ENCODE results near the gene PPFIA3. TPM values are rescaled to one million over a fixed set of nuclear protein-coding genes. Genes with fewer than 3 reads are reported as not detected.
A peak's percentile ranks its signal among the peaks of the same experiment; 100 is the strongest.

The PPFIA3 gene
- total RNA-seq, 1 experiment from 2014 or later, result 19.1 TPM

DNA sequence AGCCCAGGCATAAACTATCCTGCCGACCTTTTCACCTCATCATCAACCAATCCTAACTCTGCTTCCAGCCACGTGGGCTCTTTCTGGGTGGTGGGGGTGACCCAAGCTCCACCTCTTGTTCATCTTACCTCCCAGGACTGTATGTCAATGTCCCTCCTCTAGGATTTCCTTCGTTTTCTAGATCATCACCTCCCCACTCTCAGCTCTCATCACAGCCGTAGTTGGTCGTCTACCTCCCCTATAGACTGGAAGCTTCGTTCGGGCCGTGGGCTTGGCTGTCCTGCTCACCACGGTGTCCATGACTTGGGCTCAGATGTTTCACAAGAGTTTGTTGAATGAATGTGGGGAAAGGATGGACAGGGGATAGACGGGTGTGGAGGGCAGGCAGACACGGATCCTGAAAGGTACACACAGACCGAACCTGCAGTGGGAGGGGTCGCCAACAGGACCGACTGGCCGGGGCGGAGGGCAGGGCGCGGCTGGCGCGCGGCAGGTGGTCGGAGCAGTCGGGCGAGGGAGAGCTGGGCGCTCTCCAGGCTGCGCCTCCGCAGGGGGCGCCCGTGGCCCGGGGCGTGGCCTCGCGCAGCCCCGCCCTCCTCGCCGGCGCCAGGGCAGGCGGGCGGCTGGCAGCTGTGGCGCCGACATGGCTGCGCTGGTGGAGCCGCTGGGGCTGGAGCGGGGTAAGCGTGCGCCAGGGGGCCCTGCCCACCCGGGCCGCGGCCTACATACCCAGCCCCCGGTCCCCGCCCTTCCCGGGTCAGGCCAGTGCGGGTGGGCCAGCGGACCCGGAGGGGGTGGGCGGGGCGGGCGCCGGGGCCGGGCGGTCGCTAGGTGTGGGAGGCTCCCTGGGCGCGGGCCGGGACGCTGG is 5.3 kb upstream of the PPFIA3 start, which contains the start of gene LIN7B:
Gene LIN7B, plus strand, starts transcription at position 609 of the 868 bp plus-strand sequence. Its CDS starts 35 bp downstream, at position 644.
- TF ChIP-seq, protein P1, sequence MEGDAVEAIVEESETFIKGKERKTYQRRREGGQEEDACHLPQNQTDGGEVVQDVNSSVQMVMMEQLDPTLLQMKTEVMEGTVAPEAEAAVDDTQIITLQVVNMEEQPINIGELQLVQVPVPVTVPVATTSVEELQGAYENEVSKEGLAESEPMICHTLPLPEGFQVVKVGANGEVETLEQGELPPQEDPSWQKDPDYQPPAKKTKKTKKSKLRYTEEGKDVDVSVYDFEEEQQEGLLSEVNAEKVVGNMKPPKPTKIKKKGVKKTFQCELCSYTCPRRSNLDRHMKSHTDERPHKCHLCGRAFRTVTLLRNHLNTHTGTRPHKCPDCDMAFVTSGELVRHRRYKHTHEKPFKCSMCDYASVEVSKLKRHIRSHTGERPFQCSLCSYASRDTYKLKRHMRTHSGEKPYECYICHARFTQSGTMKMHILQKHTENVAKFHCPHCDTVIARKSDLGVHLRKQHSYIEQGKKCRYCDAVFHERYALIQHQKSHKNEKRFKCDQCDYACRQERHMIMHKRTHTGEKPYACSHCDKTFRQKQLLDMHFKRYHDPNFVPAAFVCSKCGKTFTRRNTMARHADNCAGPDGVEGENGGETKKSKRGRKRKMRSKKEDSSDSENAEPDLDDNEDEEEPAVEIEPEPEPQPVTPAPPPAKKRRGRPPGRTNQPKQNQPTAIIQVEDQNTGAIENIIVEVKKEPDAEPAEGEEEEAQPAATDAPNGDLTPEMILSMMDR (conservative IDR thresholded peaks at IDR 0.05), result peak; percentile 35; the same call in 2 of the 3 replicates
- H3K27ac ChIP-seq (ENCODE audit: insufficient read length, low read depth, low read length), result no peak within 1 kb of the TSS

More for the DNA sequence above, 5.3 kb upstream of the PPFIA3 start, which contains the start of gene LIN7B:
- H4K91ac ChIP-seq (ENCODE audit: insufficient read length, low read depth, low read length), result no peak within 1 kb of the TSS
- no peaks in the 10 kb centered on the region for H3K79me2 ChIP-seq (ENCODE audit: insufficient read depth, low read length)
- DNase-seq, result peak; percentile 72
- H3K9me3 ChIP-seq (ENCODE audit: control insufficient read depth, low read depth, low read length), result no peaks in the 10 kb centered on the region
- peak within 1 kb of the TSS; percentile 62 for H3K4me2 ChIP-seq (ENCODE audit: insufficient read depth, insufficient read length, low read length)
- H3K9me3 Mint-ChIP-seq, result no peaks in the 10 kb centered on the region; a peak in 1 of 5 replicates
- H3K4me1 Mint-ChIP-seq, result peaks cover 18 to 25% of the 10 kb centered on the region in 2 experiments
- H3K23ac ChIP-seq (ENCODE audit: insufficient read length, low read depth, low read length), result no peak within 1 kb of the TSS
- no peak within 1 kb of the TSS for H4K8ac ChIP-seq (replicated peaks; ENCODE audit: insufficient read length, low read depth, low read length)
- H3K36me3 Mint-ChIP-seq (ENCODE audit: insufficient read depth in 1 of 3, low read depth in 3 of 3), result peaks cover 3 to 9% (median 5%) of the 10 kb centered on the region in 3 experiments; a peak in 6 of 7 replicates
- no peaks in the 10 kb centered on the region for H4K20me1 ChIP-seq (ENCODE audit: control insufficient read depth, insufficient read depth, insufficient read length)
- H2AK5ac ChIP-seq (ENCODE audit: insufficient read length, low read length), result no peak within 1 kb of the TSS
- H3K23me2 ChIP-seq (ENCODE audit: insufficient read length, low read depth, low read length, poor library complexity, severe bottlenecking), result no peaks in the 10 kb centered on the region
- no peak within 1 kb of the TSS for H4K5ac ChIP-seq (ENCODE audit: insufficient read length, low read depth, low read length)
- H3K4me3 Mint-ChIP-seq, result peak within 1 kb of the TSS; percentile 71 to 86
- no peak within 1 kb of the TSS for H3T11ph ChIP-seq (ENCODE audit: low read length)
- H3K27me3 Mint-ChIP-seq (ENCODE audit: low read depth), result peaks cover 8% of the 10 kb centered on the region
- peak within 1 kb of the TSS; percentile 10 to 53 (median 46); a peak in 5 of 7 replicates for H3K27ac Mint-ChIP-seq
- peaks cover 3% of the 10 kb centered on the region; the same call in 1 of the 2 replicates for H3K4me1 ChIP-seq (ENCODE audit: insufficient read depth, low read length)
- H3K27me3 ChIP-seq (ENCODE audit: insufficient read depth, low read length), result no peaks in the 10 kb centered on the region
- H3K18ac ChIP-seq (ENCODE audit: insufficient read length, low read depth, low read length), result no peak within 1 kb of the TSS
- no CpG with 5 or more reads among the region's 66 CpGs for WGBS (ENCODE audit: extremely low coverage, insufficient read length, low lambda C conversion rate)
- H2BK15ac ChIP-seq (ENCODE audit: low read depth, low read length), result no peak within 1 kb of the TSS
- H3K79me1 ChIP-seq (ENCODE audit: insufficient read depth, low read depth, low read length, poor library complexity, severe bottlenecking), result no peaks in the 10 kb centered on the region
- no peak within 1 kb of the TSS for H2BK120ac ChIP-seq (ENCODE audit: low read depth, low read length, poor library complexity, severe bottlenecking)
- no peak within 1 kb of the TSS for H3K56ac ChIP-seq (ENCODE audit: insufficient read length, low read depth, low read length)
- H2BK20ac ChIP-seq (ENCODE audit: low read depth, low read length, poor library complexity, severe bottlenecking), result no peak within 1 kb of the TSS
- no peak within 1 kb of the TSS for H2AFZ ChIP-seq (ENCODE audit: low read length)
- H2BK5ac ChIP-seq (ENCODE audit: insufficient read length, low read length), result no peak within 1 kb of the TSS
- no peak within 1 kb of the TSS for H3K14ac ChIP-seq (ENCODE audit: insufficient read depth, low read length)
- H3K9ac ChIP-seq (ENCODE audit: extremely low read depth, insufficient read length, low read length), result no peak within 1 kb of the TSS
- no peak within 1 kb of the TSS for H2BK12ac ChIP-seq (ENCODE audit: insufficient read length, low read depth, low read length)
- H3K4ac ChIP-seq (ENCODE audit: low read depth, low read length), result no peak within 1 kb of the TSS
